Pancreas (tissue), 10 donors: Measurements from ENCODE around the gene PSAT1. TPM values are rescaled to one million over a fixed set of nuclear protein-coding genes. Genes with fewer than 3 reads are reported as not detected.
A peak's percentile ranks its signal among the peaks of the same experiment; 100 is the strongest.

Experiments used
- ATAC-seq, 4 donors: fragments of 200-7000 bp; cut with Tn5 transposase; one replicate each; pipeline versions ENCODE4 v1.8.0 to v1.9.1; 2020; ENCODE audit warnings: mild to moderate bottlenecking in 4 of 4, moderate library complexity in 4 of 4
- DNase-seq, 6 donors: peaks; one replicate each; pipeline ENCODE4 v3.0.0-alpha.2; 2020
- FAIRE-seq: peaks from 2 replicates; lab custom pipeline; 2012; peaks lifted over from hg19 to GRCh38; lab: Jason Lieb, UNC
- H3K27ac ChIP-seq, 4 donors: fragments of 200-600 bp; sonication (generic); 1 replicate in 3 of 4; 2 replicates in 1 of 4; pipeline versions ENCODE4 v1.5.0 to v1.8.0; 2020
- H3K27me3 ChIP-seq, 4 donors: fragments of 200-600 bp; one replicate each; pipeline ENCODE4 v1.8.0; 2021
- H3K36me3 ChIP-seq, 3 donors: fragments of 200-600 bp; sonication (generic) in 1 of 3; one replicate each; pipeline versions ENCODE4 v1.5.0 to v1.8.0; 2020 to 2021
- H3K4me1 ChIP-seq, 3 donors: fragments of 200-600 bp; one replicate each; pipeline ENCODE4 v1.8.0; 2021
- H3K4me3 ChIP-seq, 4 donors: fragments of 200-600 bp; sonication (generic) in 2 of 4; one replicate each; pipeline versions ENCODE4 v1.5.0 to v1.8.0; 2020 to 2021
- H3K9me3 ChIP-seq, 4 donors: fragments of 200-600 bp; one replicate each; pipeline ENCODE4 v1.8.0; 2021
- WGBS, 2 donors: extraction: QIAGEN DNeasy Blood & Tissue Kit; methylation state at CpG; one replicate each; pipeline ENCODE4 v1.1.7; 2013; 5-methylcytosine and 5-hydroxymethylcytosine counted together
- intact Hi-C, 3 donors: fragments of 100-400 bp; cut with DNase I; formaldehyde crosslinking; loops; one replicate each; pipeline versions ENCODE4 v1.11.1 to v1.14.2; 2022
- polyA plus RNA-seq, 2 donors: library from polyadenylated mRNA; stranded (reverse); fragments of 200-250 nt; gene quantifications; one replicate each; pipeline ENCODE4 v1.2.3, GENCODE V29; 2013
- total RNA-seq, 6 donors: library from RNA; stranded (reverse); fragmentation: NEBNext Ultra II Directional in 4 of 6; extraction: Animal tissue kit (Norgen Biotek cat#: 25700) in 4 of 6; gene quantifications; one replicate each; pipeline versions ENCODE4 v1.2.1 to v1.2.4, GENCODE V29; 2021 to 2023
- TF ChIP-seq, protein P1 (sequence below), 4 donors: fragments of 200-600 bp; sonication (generic) in 3 of 4; IDR thresholded peaks; one replicate each; pipeline versions ENCODE4 v1.5.0 to v1.8.0; 2021; ENCODE audit warnings: antibody characterized with exemption in 4 of 4
- donor health status: healthy with polysubstance abuse.
- donor health status: DM: no; HTN: no; CAD: no; lungs with moderate emphysema.
- donor health status: DM: no; HTN: no; CAD: no.
- donor health status: control.
- donor health status: control.
- donor health status: Bipolar disorder and iron deficiency.
- donor health status: DM: yes; HTN: yes; CAD: no.
- donor health status: DM: no; HTN: no; CAD: no.
- donor health status: DM: no; HTN: no; CAD: no.
- donor health status: DM: yes; HTN: yes; CAD: no.

The PSAT1 gene
- total and polyA plus RNA-seq, 8 donors = 9.0 to 189 (median 23.9) TPM

DNA sequence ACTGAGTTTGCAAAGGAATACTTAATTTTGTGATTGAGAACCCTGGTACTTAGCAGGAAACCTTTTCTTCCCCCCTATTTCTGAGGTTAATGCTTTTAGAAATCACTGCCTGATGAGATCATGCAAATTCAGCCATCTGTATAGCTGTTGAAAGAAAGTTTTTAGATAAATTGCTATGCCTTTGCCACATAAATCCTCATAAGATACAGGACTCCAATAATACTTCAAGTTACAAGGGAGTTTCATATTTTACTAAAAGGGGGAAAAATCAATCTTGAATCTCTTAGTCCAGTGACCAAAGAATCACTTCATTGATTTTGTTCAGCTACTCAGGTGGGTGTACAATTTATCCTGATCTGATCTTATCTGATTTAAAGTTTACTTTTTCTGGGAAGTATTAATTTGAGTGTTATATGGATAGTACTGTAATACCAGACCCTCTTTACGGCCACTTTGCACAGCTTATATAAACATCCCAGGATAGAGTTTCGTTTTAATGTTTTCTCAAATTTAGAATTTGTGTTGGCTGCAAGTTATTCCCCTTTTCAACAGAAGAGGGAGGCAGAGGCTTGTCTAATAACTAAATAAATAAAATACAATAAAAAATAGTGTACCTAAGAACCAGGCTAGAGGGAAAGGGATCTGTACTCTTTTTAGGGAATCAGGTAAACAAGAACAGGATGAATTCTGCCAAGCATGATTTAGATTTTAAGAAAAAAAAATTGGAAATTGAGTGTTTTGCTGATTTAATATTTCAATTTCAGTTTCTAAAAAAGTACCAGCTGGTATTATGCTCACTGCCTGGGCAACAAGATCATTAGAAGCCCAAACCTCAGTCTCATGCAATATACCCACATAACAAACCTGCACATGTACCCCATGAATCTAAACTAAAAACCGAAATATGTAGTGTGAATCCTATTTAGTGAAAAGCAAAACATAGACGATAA lies 69.1 kb downstream of the PSAT1 start:
- FAIRE-seq = no peak
- Histone ChIP-seq H3K36me3 (no peaks in the 10 kb centered on the region), H3K27me3 (no peaks in the 10 kb centered on the region), H3K4me1 (no peaks in the 10 kb centered on the region), H3K27ac (no peak overlapping the region), H3K9me3 (no peaks in the 10 kb centered on the region), H3K4me3 (no peak overlapping the region)
- DNase-seq = no peak
- ATAC-seq = peak in 2 of 4 donors; percentile 28 to 42
- intact Hi-C loops = loop anchor here in 1 of 3 donors (5.0 kb wide), 1 partner anchor 104 kb away; no protein-coding TSS in a partner anchor
- TF ChIP-seq, protein P1, sequence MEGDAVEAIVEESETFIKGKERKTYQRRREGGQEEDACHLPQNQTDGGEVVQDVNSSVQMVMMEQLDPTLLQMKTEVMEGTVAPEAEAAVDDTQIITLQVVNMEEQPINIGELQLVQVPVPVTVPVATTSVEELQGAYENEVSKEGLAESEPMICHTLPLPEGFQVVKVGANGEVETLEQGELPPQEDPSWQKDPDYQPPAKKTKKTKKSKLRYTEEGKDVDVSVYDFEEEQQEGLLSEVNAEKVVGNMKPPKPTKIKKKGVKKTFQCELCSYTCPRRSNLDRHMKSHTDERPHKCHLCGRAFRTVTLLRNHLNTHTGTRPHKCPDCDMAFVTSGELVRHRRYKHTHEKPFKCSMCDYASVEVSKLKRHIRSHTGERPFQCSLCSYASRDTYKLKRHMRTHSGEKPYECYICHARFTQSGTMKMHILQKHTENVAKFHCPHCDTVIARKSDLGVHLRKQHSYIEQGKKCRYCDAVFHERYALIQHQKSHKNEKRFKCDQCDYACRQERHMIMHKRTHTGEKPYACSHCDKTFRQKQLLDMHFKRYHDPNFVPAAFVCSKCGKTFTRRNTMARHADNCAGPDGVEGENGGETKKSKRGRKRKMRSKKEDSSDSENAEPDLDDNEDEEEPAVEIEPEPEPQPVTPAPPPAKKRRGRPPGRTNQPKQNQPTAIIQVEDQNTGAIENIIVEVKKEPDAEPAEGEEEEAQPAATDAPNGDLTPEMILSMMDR (IDR thresholded peaks at IDR 0.05) = peak in 3 of 4 donors; percentile 37 to 52 (median 45)
- 42 to 48% methylated on average over 4 of the region's 4 CpGs for WGBS, 2 donors

DNA sequence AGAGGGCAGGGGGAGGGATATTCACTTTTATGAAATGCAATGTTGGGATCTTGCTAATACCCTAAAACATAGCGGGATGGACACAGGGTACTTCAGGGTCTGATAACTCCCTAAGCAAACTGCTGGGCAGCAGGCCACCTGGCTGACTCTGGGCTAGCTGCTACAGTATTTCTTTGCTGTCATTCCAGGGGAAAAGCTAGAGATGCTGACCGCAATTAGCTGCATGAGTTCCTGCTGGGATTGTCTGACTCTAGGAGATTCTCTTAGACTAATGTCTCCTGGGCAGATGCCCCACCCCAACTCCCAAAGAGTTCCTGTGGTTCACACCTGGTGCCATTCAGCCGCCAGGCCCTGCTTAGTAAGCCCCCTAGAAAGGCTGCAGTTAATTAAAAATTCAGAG lies 69.9 kb downstream of the PSAT1 start:
- TF ChIP-seq, protein P1 (IDR thresholded peaks at IDR 0.05) = no peak
- H3K9me3 ChIP-seq = no peaks in the 10 kb centered on the region
- no peaks in the 10 kb centered on the region for H3K4me1 ChIP-seq
- DNase-seq = no peak
- H3K36me3 ChIP-seq = no peaks in the 10 kb centered on the region
- ATAC-seq = no peak
- H3K27ac ChIP-seq = no peak overlapping the region
- FAIRE-seq = no peak
- WGBS, 2 donors = 86 to 92% methylated on average over 3 of the region's 3 CpGs
- intact Hi-C loops = loop anchor here in 1 of 3 donors (5.0 kb wide), 1 partner anchor 105 kb away; no protein-coding TSS in a partner anchor
- no peak overlapping the region for H3K4me3 ChIP-seq
- no peaks in the 10 kb centered on the region for H3K27me3 ChIP-seq

DNA sequence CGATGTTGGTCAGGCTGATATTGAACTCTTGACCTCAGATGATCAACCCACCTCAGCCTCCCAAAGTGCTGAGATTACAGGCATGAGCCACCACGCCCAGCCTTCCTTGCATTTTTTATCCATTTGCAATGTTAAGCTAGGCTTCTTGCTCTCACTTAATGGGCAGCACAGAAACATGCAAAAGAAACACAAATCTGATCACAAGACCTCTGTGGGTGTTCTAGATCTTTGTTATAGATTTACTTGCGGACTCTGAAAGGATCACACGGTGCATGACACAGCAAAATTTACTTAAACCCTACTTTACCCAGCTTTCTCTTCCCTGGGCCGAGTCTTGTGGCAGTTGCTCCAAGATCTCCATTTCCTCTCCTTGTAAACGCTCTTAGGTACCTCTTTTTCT lies 71.3 kb downstream of the PSAT1 start:
- H3K4me1 ChIP-seq = no peaks in the 10 kb centered on the region
- DNase-seq = no peak
- H3K27me3 ChIP-seq = no peaks in the 10 kb centered on the region
- no peak overlapping the region for H3K4me3 ChIP-seq
- no peaks in the 10 kb centered on the region for H3K9me3 ChIP-seq
- ATAC-seq = no peak
- no peak overlapping the region for H3K27ac ChIP-seq
- H3K36me3 ChIP-seq = no peaks in the 10 kb centered on the region
- WGBS, 2 donors = 66 to 84% methylated on average over 6 of the region's 6 CpGs
- intact Hi-C loops = loop anchor here in 1 of 3 donors (5.0 kb wide), 1 partner anchor 106 kb away; no protein-coding TSS in a partner anchor
- no peak for FAIRE-seq
- TF ChIP-seq, protein P1 (IDR thresholded peaks at IDR 0.05) = no peak

DNA sequence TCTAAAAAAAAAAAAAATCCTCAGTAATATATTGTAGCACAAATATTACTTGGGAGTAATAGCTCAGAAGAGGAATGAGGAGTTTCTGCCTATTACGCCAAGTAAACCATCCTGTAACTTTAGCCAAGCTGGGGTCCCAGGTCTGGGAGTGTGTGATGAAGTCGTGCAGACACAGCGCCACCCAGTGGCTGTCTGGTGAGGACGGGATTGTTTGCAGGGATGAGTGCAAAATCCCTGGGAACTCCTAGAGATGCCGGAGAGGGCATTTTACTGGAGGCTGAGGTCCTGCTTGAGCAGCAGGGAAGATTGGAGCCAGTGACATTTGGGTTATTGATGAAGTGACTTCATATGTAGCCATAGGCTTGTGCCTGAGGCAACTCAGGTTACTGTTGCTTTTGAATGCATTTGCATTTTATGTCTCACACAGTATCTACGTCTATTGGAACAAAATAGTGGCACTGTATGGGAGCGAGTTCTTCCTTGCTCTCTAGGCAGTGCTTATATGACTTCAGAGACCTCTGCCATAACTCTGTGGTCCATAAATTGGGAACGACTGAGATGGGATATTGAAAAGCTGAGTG lies 72.8 kb downstream of the PSAT1 start:
- H3K4me3 ChIP-seq = no peak overlapping the region
- DNase-seq = peak; percentile 47 to 90 (median 70)
- 18 to 24% methylated on average over 8 of the region's 8 CpGs for WGBS, 2 donors
- H3K27ac ChIP-seq = no peak overlapping the region
- TF ChIP-seq, protein P1 (IDR thresholded peaks at IDR 0.05) = peak; percentile 74 to 83 (median 78)
- no peaks in the 10 kb centered on the region for H3K9me3 ChIP-seq
- no peaks in the 10 kb centered on the region for H3K4me1 ChIP-seq
- intact Hi-C loops = loop anchor here in 2 of 3 donors (5.0 to 10.0 kb wide), 2 partner anchors 107 to 115 kb away; no protein-coding TSS in a partner anchor
- no peaks in the 10 kb centered on the region for H3K36me3 ChIP-seq
- no peak for FAIRE-seq
- peak; percentile 77 to 96 (median 90) for ATAC-seq
- no peaks in the 10 kb centered on the region for H3K27me3 ChIP-seq
